ENCODE data around the gene CIC.

Gene CIC

GRCh38 chr19:42244347-42245220 lies 24.5 kb upstream of the CIC start:
- peak; percentile 95 for DNase-seq

- no peak for DNase-seq
These were observed 23.8 kb upstream of the CIC start for GRCh38 chr19:42245231-42245630.

- no peak for DNase-seq
These were observed 22.7 kb upstream of the CIC start for GRCh38 chr19:42246143-42246921.

- no peak for DNase-seq
These were observed 22.0 kb upstream of the CIC start for GRCh38 chr19:42246922-42247639.

- no peak for DNase-seq
These were observed 21.3 kb upstream of the CIC start for GRCh38 chr19:42247640-42248199.

GRCh38 chr19:42248270-42249148 lies 20.5 kb upstream of the CIC start:
- DNase-seq = no peak

GRCh38 chr19:42249149-42249750 lies 19.8 kb upstream of the CIC start:
- no peak for DNase-seq

GRCh38 chr19:42249769-42250168 lies 19.3 kb upstream of the CIC start:
- DNase-seq = no peak

- DNase-seq = no peak
These were observed 18.8 kb upstream of the CIC start for GRCh38 chr19:42250183-42250665.

- no peak for DNase-seq
These were observed 18.2 kb upstream of the CIC start for GRCh38 chr19:42250666-42251531.

- DNase-seq = no peak
These were observed 17.3 kb upstream of the CIC start for GRCh38 chr19:42251572-42252358.

GRCh38 chr19:42252365-42253244 lies 16.4 kb upstream of the CIC start:
- no peak for DNase-seq

- peak; percentile 80 for DNase-seq
These were observed 15.6 kb upstream of the CIC start for GRCh38 chr19:42253245-42254088.

- peak; percentile 85 for DNase-seq
These were observed 14.8 kb upstream of the CIC start for GRCh38 chr19:42254089-42254849.

GRCh38 chr19:42254850-42255765 lies 13.9 kb upstream of the CIC start, which contains the start of gene ERF:
Gene ERF, minus strand, starts transcription at chr19:42255128. Its CDS starts 129 bp downstream, at chr19:42254999.
- peak; percentile 93 for DNase-seq

All from stimulated activated CD4-positive, alpha-beta T cell treated with anti-CD3 and anti-CD28 coated beads, Interleukin-15, amount 100 ng/mL, for 24 hours (primary cell).